Measurements from ENCODE around the gene LHPP. TPM values are rescaled to one million over a fixed set of nuclear protein-coding genes. Genes with fewer than 3 reads are reported as not detected.

The LHPP gene
- polyA plus RNA-seq, 1 experiment, result 7.1 TPM

DNA sequence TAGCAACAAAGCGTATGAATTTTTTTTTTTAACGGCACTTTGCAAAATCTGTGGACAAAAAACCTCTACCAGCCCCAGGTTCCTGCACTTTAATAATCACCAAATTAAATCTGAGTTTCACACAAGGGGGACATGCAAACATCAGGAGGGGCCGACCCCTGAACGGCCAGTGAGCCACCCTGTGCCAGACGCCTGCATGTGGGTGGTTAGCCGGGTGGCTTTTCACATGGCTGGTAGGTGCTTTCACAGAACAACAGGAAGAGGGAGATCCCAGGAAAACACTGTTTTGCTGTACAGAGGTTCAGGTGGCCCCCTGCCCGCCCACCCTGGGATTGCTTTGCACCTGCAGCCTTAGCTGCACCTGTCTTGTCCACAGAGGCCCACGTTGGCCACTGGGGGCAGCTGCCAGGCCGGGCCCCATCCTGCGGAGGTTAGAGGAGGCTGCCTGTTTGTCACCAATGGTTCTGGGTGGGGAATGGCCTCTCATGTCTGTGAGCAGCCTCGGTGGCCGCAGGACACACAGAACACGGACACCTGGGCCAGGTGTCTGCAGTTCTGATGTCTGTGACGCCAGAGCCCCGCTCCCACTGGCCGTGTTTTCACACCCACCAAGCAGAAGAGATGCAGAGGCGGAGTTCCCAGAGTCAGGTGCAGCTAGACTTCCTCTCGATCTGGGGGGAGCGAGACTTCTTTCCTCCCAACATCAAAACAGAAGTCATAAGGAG is 174.8 kb downstream of the LHPP start:
- no peak for DNase-seq (ENCODE audit: low read depth, low spot score)
- no peak overlapping the region for H3K4me3 ChIP-seq (ENCODE audit: low read depth, low read length)
- ChIA-PET CTCF (no interaction called here), POLR2A (no interaction called here)
- peaks cover 3% of the 10 kb centered on the region for H3K9me3 ChIP-seq (ENCODE audit: control insufficient read depth, insufficient read depth, low read length)
- TF ChIP-seq CTCF (IDR thresholded peaks at IDR 0.05; ENCODE audit: low read depth, low read length), result no peak
- H3K27ac ChIP-seq (ENCODE audit: low read depth, low read length), result no peak overlapping the region
- H3K27me3 ChIP-seq (ENCODE audit: control insufficient read depth, insufficient read depth, low read length), result no peaks in the 10 kb centered on the region

- DNase-seq (ENCODE audit: low read depth, low spot score), result no peak
- Histone ChIP-seq H3K27ac (ENCODE audit: low read depth, low read length) (no peak overlapping the region), H3K27me3 (ENCODE audit: control insufficient read depth, insufficient read depth, low read length) (no peaks in the 10 kb centered on the region), H3K9me3 (ENCODE audit: control insufficient read depth, insufficient read depth, low read length) (peaks cover 3% of the 10 kb centered on the region), H3K4me3 (ENCODE audit: low read depth, low read length) (no peak overlapping the region)
- CTCF ChIA-PET, result no interaction called here
- no peak for TF ChIP-seq CTCF (IDR thresholded peaks at IDR 0.05; ENCODE audit: low read depth, low read length)
- POLR2A ChIA-PET, result no interaction called here
These were observed 175.6 kb downstream of the LHPP start for GRCh38 chr10:124637091-124637700.

DNA sequence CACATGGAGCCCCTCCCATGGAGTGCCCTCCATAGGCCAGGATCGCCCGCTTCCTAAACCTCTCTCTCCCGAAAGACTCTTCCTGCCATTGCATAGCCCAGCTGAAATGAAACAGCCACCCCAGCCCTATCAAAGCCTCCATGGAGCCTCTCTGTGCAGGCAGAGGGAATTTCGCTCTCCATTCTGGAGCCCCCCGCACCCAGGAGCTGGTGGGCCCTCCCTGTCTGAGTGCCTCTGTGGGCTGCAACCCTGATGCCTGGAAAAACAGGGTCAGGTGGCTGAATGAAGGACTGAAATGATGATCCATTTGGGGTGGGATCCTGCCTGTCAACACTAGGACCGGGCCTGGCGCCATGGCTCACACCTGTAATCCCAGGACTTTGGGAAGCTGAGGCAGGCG is 176.1 kb downstream of the LHPP start:
- no peak overlapping the region for H3K4me3 ChIP-seq (ENCODE audit: low read depth, low read length)
- no peaks in the 10 kb centered on the region for H3K27me3 ChIP-seq (ENCODE audit: control insufficient read depth, insufficient read depth, low read length)
- H3K9me3 ChIP-seq (ENCODE audit: control insufficient read depth, insufficient read depth, low read length), result peaks cover 3% of the 10 kb centered on the region
- no peak for DNase-seq (ENCODE audit: low read depth, low spot score)
- CTCF ChIA-PET, result no interaction called here
- H3K27ac ChIP-seq (ENCODE audit: low read depth, low read length), result no peak overlapping the region
- no peak for TF ChIP-seq CTCF (IDR thresholded peaks at IDR 0.05; ENCODE audit: low read depth, low read length)
- POLR2A ChIA-PET, result no interaction called here

DNA sequence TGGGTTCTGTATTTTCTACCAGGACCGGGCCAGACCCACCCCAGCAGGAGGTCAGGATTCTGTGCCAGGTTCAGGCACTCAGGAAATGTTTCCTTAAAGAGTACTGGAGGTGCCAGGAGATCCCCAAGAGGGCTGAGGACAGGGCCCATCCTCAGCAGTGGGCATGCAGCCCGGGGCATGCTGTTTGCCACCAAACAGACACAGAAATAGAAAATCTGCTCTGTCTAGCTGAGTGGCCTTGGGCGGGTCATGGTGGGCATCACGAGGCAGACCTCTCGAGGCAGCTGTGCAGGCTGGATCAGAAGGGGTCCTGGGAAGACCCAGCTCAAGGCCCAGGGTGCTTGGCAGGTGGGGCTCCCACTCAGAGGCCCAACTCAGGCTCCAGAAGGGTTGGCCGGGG is 177.6 kb downstream of the LHPP start:
- CTCF ChIA-PET, result no interaction called here
- POLR2A ChIA-PET, result no interaction called here

More for the DNA sequence above, 177.6 kb downstream of the LHPP start:
- no peaks in the 10 kb centered on the region for H3K27me3 ChIP-seq (ENCODE audit: control insufficient read depth, insufficient read depth, low read length)
- H3K27ac ChIP-seq (ENCODE audit: low read depth, low read length), result no peak overlapping the region
- no peak overlapping the region for H3K4me3 ChIP-seq (ENCODE audit: low read depth, low read length)
- DNase-seq (ENCODE audit: low read depth, low spot score), result no peak
- no peak for TF ChIP-seq CTCF (IDR thresholded peaks at IDR 0.05; ENCODE audit: low read depth, low read length)
- peaks cover 3% of the 10 kb centered on the region for H3K9me3 ChIP-seq (ENCODE audit: control insufficient read depth, insufficient read depth, low read length)
